Vagina (tissue), 2 donors: ENCODE results near the gene TCERG1. TPM values are rescaled to one million over a fixed set of nuclear protein-coding genes. Genes with fewer than 3 reads are reported as not detected.

Experiments
- DNase-seq, 2 donors: peaks; one replicate each; pipeline ENCODE4 v3.0.0-alpha.2; 2017; ENCODE audit errors: extremely low spot score in 2 of 2
- H3K27ac ChIP-seq: fragments of 200-600 bp; sonication (generic); one replicate; pipeline ENCODE4 v1.5.1; 2019
- H3K27me3 ChIP-seq: fragments of 200-600 bp; sonication (generic); one replicate; pipeline ENCODE4 v1.5.1; 2019
- H3K36me3 ChIP-seq, 2 donors: fragments of 200-600 bp; sonication (generic); one replicate each; pipeline ENCODE4 v1.5.1; 2017 to 2019
- H3K4me1 ChIP-seq: fragments of 200-600 bp; sonication (generic); one replicate; pipeline ENCODE4 v1.5.1; 2019
- H3K4me3 ChIP-seq, 2 donors: fragments of 200-600 bp; sonication (generic); 1 replicate in 1 of 2; 2 replicates in 1 of 2; pipeline ENCODE4 v1.5.1; 2016 to 2019
- H3K9me3 ChIP-seq: fragments of 200-600 bp; sonication (generic); one replicate; pipeline ENCODE4 v1.5.1; 2019
- CTCF ChIP-seq, 3 experiments: fragments of 450-650 bp in 2 of 3; fragments of 200-600 bp in 1 of 3; sonication (generic) in 1 of 3; IDR thresholded peaks; one replicate each; pipeline ENCODE4 v1.5.1; 2017 to 2019; ENCODE audit warnings: antibody characterized with exemption in 3 of 3, mild to moderate bottlenecking in 2 of 3, moderate library complexity in 2 of 3
- POLR2A ChIP-seq, 2 donors: fragments of 450-650 bp; IDR thresholded peaks; one replicate each; pipeline ENCODE4 v1.6.1; 2017; ENCODE audit warnings: antibody characterized with exemption in 2 of 2, mild to moderate bottlenecking in 2 of 2, moderate library complexity in 2 of 2
- POLR2AphosphoS5 ChIP-seq, 2 donors: sonication (generic); formaldehyde crosslinking; IDR thresholded peaks; one replicate each; pipeline ENCODE4 v1.9.0; 2017; ENCODE audit warnings: antibody characterized with exemption in 2 of 2, mild to moderate bottlenecking in 2 of 2, low read depth in 1 of 2; ENCODE audit not compliant: insufficient read depth in 1 of 2
- intact Hi-C: fragments of 100-400 bp; cut with DNase I; formaldehyde crosslinking; loops from one replicate; pipeline ENCODE4 v1.15.1; 2023
- total RNA-seq: library from RNA; depleted of rRNA; stranded (reverse); fragments of >200 nt; gene quantifications from one replicate; pipeline ENCODE4 v1.2.3, GENCODE V29; 2016

Gene TCERG1
- total RNA-seq, 1 donor from 2014 or later = 75.4 TPM

- no peaks in the 10 kb centered on the region for H3K4me1 ChIP-seq
Observed at GRCh38 chr5:146402949-146403348, 44.2 kb upstream of the TCERG1 start.

GRCh38 chr5:146409054-146409671 lies 38.0 kb upstream of the TCERG1 start:
- DNase-seq = no peak
- intact Hi-C loops = loop anchor here (10.0 kb wide), 1 partner anchor 114 kb away; no protein-coding TSS in a partner anchor

More at GRCh38 chr5:146402949-146403348, 44.2 kb upstream of the TCERG1 start:
- TF ChIP-seq POLR2AphosphoS5 (IDR thresholded peaks at IDR 0.05; ENCODE audit: insufficient read depth in 1 of 2, low read depth in 1 of 2) (no peak), POLR2A (IDR thresholded peaks at IDR 0.05) (no peak), CTCF (IDR thresholded peaks at IDR 0.05) (no peak)
- Histone ChIP-seq H3K27ac (no peak overlapping the region), H3K36me3 (no peaks in the 10 kb centered on the region), H3K4me3 (no peak overlapping the region), H3K27me3 (no peaks in the 10 kb centered on the region), H3K9me3 (no peaks in the 10 kb centered on the region)
- intact Hi-C loops = loop anchor here (10.0 kb wide), 1 partner anchor 108 kb away; no protein-coding TSS in a partner anchor
- no peak for DNase-seq

DNA sequence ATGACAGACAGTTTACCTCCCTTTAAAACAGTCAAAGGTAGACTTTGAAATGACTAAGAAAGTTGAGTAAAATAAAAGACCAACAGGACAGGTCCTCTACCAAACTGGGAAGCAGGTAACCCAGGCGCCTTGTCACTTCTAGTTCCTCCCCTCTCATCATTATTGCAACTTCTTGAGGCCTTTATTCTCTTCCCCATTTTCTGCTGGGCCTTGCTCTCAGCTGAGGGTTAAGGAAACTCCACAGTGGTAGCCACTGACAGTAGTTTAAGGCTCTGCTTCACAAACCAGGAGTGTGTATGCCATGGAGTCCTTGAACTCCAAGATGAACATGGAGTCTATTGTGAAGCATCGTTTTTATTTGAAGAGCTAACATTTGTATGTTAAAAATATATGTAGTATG lies 36.9 kb upstream of the TCERG1 start:
- Histone ChIP-seq H3K36me3 (no peaks in the 10 kb centered on the region), H3K4me3 (no peak overlapping the region), H3K9me3 (no peaks in the 10 kb centered on the region), H3K4me1 (no peaks in the 10 kb centered on the region), H3K27me3 (no peaks in the 10 kb centered on the region), H3K27ac (no peak overlapping the region)
- intact Hi-C loops = no loop called here
- TF ChIP-seq POLR2AphosphoS5 (IDR thresholded peaks at IDR 0.05; ENCODE audit: insufficient read depth in 1 of 2, low read depth in 1 of 2) = no peak
- DNase-seq = no peak

More at GRCh38 chr5:146409054-146409671, 38.0 kb upstream of the TCERG1 start:
- no peaks in the 10 kb centered on the region for H3K36me3 ChIP-seq
- TF ChIP-seq CTCF (IDR thresholded peaks at IDR 0.05) = no peak
- TF ChIP-seq POLR2AphosphoS5 (IDR thresholded peaks at IDR 0.05; ENCODE audit: insufficient read depth in 1 of 2, low read depth in 1 of 2) = no peak
- TF ChIP-seq POLR2A (IDR thresholded peaks at IDR 0.05) = no peak
- H3K9me3 ChIP-seq = no peaks in the 10 kb centered on the region
- H3K27ac ChIP-seq = no peak overlapping the region
- H3K4me1 ChIP-seq = no peaks in the 10 kb centered on the region
- no peaks in the 10 kb centered on the region for H3K27me3 ChIP-seq
- H3K4me3 ChIP-seq = no peak overlapping the region

DNA sequence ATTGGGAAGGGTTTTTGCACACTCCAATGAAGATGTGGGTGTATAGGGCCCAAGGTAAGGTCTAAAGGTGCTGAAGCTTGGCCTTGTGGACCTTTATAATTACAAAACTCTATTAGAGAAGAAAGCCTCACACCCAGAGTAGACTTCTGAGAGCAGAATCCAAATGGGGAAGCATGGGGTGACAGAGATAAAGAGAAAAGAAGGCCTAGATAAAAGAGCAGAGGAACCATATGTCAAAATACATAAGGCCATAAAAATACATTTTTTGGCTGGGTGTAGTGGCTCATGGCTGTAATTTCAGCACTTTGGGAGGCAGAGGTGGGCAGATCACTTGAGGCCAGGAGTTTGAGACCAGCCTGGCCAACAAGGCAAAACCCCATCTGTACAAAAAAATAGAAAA lies 27.4 kb upstream of the TCERG1 start:
- H3K9me3 ChIP-seq = no peaks in the 10 kb centered on the region
- no peak overlapping the region for H3K4me3 ChIP-seq
- H3K27ac ChIP-seq = no peak overlapping the region
- no peaks in the 10 kb centered on the region for H3K36me3 ChIP-seq
- intact Hi-C loops = no loop called here
- H3K4me1 ChIP-seq = no peaks in the 10 kb centered on the region
- no peak for TF ChIP-seq POLR2AphosphoS5 (IDR thresholded peaks at IDR 0.05; ENCODE audit: insufficient read depth in 1 of 2, low read depth in 1 of 2)
- no peak for TF ChIP-seq CTCF (IDR thresholded peaks at IDR 0.05)
- TF ChIP-seq POLR2A (IDR thresholded peaks at IDR 0.05) = no peak
- no peaks in the 10 kb centered on the region for H3K27me3 ChIP-seq
- DNase-seq = no peak

DNA sequence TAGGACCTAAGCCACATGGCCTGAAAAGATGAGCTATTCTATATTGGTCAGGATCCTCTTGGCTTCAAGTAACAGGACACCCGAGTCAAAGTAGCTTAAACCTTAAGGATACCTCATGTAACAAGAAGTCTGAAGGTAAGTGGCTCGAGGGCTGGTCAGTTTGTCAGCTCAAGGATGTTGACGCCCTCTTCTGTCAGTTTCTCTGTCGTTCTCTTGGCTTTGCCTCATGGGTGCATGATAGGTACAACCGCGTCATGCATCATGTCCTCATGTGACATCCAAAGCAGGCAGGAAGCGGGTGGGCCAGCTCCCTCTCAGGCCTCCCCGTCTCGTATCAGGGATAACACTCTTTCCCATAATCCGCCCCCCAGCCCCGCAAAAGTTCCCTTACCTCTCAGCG lies 22.1 kb upstream of the TCERG1 start:
- no peak overlapping the region for H3K27ac ChIP-seq
- H3K36me3 ChIP-seq = no peaks in the 10 kb centered on the region
- no peak overlapping the region for H3K4me3 ChIP-seq
- intact Hi-C loops = no loop called here
- no peak for DNase-seq
- no peaks in the 10 kb centered on the region for H3K27me3 ChIP-seq
- no peaks in the 10 kb centered on the region for H3K4me1 ChIP-seq
- TF ChIP-seq POLR2A (IDR thresholded peaks at IDR 0.05) (no peak), POLR2AphosphoS5 (IDR thresholded peaks at IDR 0.05; ENCODE audit: insufficient read depth in 1 of 2, low read depth in 1 of 2) (no peak)
- no peaks in the 10 kb centered on the region for H3K9me3 ChIP-seq

DNA sequence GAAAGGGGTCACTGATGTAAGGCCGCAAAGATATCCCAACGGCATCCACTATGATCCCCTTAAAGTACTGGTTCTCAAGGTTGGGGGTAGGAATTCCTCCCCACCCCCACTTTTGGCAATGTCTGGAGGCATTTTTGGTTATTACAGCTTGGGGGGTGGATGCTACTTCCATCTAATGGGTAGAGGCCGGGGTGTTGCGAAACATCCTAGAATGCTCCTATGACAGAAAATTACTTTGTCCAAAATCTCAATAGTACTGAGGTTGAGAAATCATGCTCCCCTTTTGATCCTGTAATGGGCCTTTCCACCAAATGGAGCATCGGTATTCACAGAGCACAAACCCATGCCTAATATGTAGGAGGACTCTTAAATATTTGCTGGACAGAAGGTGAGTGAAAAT lies 20.8 kb upstream of the TCERG1 start:
- H3K27me3 ChIP-seq = no peaks in the 10 kb centered on the region
- no peaks in the 10 kb centered on the region for H3K4me1 ChIP-seq
- no peak for DNase-seq
- H3K9me3 ChIP-seq = no peaks in the 10 kb centered on the region
- no peak overlapping the region for H3K4me3 ChIP-seq
- H3K27ac ChIP-seq = no peak overlapping the region
- H3K36me3 ChIP-seq = no peaks in the 10 kb centered on the region
- intact Hi-C loops = no loop called here
- TF ChIP-seq POLR2A (IDR thresholded peaks at IDR 0.05) = no peak
- no peak for TF ChIP-seq CTCF (IDR thresholded peaks at IDR 0.05)
- TF ChIP-seq POLR2AphosphoS5 (IDR thresholded peaks at IDR 0.05; ENCODE audit: insufficient read depth in 1 of 2, low read depth in 1 of 2) = no peak
